Stimulated activated CD8-positive, alpha-beta memory T cell treated with anti-CD3 and anti-CD28 coated beads, Interleukin-2, amount 100 ng/mL, for 1 hour (primary cell): ENCODE measurements around the gene MDFIC.

Experiments
- DNase-seq, 2 donors: peaks; one replicate each; pipeline ENCODE4 v3.0.0-alpha.2; 2020; ENCODE audit warnings: low read depth in 2 of 2

MDFIC gene

DNA sequence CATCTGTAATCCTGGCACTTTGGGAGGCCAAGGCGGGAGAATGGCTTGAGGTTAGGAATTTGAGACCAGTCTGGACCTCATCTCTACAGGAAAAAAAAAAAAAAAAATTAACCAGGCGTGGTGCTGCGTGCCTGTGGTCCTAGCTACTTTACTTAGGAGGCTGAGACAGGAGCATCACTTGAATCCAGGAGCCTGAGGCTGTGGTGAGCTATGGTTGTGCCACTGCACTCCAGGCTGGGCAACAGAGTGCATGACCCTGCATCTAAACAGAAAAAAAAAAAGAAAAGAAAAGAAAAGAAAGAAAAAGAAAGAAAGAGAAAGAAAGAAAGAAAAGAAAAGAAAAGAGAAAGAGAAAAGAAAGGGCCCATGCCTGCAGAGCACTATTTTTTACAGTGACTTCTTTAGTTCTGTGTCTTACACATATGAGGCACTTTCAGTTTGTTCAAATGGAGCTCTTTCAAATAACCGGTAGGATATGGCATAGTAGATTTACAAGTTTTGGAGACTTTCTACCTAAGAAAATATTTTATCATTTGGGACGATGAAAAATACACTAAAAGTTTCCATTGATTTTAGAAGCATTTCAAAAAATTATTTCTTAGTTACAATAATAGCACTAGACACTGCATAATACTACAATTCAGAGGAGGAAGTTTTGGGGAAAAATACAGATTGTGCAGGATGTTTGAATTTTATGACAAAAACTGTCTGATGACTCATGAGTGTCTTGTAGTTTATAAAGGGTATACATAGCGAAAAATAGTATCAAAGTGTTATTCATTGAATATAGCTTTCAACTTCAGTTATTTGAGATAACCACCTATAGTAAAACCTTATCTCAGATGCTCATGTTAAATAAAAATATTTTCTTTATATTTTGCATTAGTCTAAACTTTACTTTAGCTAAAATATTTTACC, 75.9 kb downstream of the MDFIC start:
- no peak for DNase-seq

DNA sequence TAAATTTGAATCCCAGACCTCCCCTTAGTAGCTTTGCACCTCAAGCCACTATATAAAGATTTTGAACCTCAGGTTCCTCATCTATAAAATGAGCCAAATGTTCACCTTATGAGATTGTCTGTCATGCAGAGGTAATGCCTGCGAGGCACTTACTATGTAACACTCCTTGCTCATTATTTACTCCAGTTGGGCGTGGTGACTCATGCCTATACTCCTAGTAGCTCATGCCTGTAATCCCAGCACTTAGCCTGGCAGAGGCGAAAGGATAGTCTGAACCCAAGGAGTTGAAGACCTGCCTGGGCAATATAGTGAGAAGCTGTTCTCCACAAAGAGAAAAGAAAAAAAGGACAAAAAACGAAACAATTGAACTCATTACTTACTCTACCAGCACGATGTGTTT, 82.2 kb downstream of the MDFIC start:
- DNase-seq: no peak

DNA sequence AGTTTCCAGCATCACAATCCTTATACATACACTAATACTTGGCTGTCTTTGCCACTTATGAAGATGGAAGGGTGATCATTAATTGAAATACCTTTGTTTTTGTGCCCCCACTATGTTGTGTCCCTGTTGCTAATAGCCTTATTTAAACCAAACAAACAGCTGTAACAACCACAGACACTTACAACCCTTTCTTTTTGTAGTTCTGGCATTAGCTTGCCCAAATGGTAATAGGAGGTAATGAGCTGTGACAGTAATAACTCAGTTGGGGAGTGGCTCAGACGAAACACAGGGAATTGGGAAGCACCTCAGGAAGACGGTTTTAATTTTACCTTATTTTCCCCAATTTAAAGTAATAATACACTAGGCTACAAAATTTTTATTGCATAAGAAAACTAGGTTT, 83.4 kb downstream of the MDFIC start:
- no peak for DNase-seq

DNA sequence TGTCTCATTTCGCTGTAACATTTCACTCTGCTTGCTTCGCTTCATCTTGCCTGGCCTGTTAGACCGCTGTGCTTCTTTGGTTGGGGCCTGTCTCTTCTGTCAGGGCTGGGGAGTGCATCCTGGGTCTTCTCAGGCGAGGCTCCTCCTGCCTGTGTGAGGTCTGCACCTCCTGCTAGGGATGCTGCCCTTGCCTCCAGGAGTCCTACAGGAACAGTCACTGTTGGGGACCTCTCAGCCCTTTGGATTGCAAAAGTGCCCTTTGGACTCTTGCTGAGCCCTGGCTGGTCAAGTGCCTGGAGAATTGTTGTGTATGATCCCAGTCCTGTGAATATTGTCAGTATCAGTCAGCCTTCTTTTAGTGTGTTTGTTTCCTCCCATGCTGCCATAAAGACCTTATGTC, 84.1 kb downstream of the MDFIC start:
- DNase-seq: no peak

DNA sequence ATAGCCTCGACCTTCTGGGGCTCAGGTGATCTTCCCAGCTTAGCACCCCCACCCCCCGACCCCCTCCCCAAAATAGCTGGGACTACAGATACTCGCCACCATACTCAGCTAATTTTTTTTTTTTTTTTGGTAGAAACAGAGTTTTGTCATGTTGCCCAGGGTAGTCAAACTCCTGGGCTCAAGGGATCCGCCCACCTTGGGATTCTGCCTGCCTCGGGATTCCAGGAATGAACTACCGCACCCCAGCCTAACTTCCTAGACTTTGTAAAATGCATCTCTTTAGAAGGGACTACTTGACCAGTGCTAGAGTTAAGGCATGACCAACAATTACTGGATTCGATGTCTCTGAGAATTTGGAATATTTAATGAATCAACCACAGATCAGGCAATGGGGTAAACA, 85.9 kb downstream of the MDFIC start:
- no peak for DNase-seq

DNA sequence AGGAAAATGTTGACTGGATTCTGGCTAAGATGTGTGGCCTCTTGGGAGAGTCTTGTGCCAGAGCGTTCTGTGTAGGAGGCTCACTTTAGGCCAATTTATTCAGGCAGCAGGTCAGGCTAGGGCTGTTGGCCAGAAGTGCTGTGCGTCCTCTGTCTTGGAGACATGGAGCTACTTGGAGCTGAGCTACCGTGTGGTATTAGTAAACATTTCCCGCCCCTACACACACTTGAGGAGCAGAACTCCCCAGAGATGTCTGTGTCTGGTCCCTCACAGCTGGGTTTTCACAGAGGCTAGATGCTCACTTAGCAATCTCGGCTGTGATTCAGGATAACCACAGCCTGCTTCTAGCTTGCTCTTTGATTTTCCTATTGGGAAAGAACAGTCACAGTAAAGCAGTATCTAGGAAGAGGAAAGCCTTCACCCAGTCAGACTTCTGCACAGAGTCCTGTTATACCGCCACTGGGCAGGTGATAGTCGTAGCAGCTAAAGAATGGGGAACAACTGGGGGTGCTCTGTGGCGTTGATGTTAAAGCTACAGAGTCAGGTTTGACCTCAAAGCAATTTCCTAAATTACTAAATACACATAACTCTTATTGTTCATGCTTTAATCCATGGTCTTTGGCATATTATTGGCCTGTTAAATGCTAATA, 86.7 kb downstream of the MDFIC start:
- DNase-seq: no peak

DNA sequence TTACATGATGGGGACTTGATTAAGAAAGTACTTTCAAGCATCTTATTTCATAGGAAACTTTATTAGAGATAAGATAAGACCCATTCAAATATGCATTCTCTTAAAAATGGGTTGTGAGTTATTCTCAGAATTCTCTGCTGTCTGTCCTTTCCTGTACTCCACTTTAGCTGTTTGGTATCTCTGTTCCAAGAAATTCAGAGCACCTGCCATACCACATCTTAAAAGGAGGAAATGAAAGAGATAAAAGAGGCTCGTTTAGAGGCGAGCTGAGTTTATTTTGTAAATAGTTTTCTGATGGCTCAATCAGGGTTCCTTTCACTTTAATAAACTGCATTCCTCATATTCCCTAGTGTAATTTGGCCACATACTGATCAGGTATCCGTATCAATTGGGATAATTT, 87.2 kb downstream of the MDFIC start:
- no peak for DNase-seq

DNA sequence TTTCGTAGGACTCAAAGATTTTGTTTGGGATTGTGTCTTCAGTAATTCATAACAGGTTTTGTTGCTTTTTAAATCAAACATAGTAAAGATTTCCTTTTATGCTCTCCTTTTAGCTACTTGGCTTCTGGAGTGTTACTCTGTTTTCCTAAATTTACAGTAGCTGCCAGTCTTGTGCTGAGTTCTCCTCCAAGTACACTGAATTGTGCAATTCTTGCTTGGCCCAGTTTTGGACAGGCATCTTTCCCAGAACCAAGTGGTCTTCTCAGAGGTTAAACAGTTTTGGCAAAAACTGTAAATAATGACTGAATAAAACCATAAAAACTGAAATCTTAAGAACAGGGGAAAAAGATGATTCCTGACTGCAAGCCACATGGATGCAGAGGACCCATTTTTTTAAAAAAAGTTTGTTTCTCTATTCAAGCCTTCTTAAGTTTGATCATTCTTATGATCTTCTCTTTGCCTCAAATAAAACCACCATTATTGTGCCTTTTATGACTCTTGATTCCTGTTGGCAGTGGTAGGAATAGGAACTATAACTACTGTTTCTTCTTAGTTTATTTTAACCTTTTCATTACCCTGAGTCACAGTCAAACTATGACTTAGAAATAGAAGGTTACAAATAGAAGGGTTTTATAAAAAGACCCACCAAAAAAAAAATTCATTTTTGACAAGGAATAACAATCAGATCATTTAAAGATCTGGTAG, 88.0 kb downstream of the MDFIC start:
- no peak for DNase-seq

DNA sequence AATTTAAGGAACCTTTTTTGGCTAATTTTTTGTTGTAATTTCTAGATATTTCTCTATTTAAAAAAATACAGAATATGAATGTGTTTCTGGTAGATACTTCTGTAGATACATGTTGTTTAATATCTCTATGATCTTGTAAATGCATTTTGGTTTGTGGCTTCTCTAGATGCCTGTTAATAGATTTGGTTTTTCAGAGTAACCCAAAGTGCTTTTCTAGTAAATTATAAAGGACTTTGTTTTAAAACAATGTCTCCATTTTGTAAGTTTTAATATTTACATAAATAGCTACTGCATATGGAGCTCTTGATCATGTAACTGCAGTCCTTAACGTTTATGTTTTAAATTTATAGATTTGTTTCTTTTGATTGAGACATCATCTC, 88.5 kb downstream of the MDFIC start:
- no peak for DNase-seq

DNA sequence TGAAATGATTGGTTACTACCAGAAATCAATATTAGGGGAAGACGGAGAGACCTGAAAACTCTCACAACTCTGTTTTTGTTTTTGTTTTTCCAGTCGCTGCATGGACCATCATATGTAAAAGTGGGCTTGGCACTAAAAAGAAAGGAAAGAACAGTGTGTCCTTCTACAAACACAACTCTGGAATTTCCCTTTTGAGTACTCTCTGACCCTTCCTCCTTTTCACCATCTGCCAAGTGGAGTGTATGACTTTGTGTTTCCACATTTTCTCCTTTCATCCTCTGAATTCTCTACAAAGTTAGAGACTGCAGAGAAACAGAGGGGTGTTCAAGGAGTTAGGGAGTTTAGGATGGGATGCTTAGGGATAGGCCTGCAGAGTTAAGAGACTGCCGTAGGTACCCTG, 92.0 kb downstream of the MDFIC start:
- DNase-seq: no peak

DNA sequence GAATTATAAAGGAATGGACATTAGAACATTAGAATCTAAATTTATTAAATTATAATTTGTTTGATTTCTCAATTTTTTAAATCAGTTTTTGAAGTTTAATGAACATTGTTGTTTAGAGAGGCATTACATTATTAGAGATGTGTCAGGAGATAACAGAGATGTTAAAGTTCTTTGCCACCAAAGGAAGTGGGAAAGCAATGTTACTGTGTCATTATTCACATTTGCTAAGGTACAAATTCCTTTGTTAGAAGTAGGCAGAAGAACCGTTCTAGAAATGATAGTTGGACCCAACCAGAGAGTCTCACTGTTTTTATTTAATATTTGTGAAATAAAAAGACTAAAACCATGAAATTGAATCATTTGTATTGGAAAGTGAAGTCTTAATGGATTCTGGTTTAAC, 92.9 kb downstream of the MDFIC start:
- no peak for DNase-seq

DNA sequence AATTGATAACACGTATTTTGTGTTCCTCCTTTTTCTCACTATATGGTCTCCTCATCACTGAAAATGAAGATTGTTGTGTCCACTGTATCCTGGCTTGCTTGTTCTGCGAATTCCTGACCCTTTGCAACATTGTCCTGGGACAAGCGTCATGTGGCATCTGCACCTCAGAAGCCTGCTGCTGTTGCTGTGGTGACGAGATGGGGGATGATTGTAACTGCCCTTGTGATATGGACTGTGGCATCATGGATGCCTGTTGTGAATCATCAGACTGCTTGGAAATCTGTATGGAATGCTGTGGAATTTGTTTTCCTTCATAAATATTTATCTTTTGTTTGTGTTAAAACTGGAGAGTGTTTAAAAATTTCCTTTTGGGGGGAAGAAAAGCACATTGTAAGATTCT, 93.7 kb downstream of the MDFIC start:
- DNase-seq: no peak

DNA sequence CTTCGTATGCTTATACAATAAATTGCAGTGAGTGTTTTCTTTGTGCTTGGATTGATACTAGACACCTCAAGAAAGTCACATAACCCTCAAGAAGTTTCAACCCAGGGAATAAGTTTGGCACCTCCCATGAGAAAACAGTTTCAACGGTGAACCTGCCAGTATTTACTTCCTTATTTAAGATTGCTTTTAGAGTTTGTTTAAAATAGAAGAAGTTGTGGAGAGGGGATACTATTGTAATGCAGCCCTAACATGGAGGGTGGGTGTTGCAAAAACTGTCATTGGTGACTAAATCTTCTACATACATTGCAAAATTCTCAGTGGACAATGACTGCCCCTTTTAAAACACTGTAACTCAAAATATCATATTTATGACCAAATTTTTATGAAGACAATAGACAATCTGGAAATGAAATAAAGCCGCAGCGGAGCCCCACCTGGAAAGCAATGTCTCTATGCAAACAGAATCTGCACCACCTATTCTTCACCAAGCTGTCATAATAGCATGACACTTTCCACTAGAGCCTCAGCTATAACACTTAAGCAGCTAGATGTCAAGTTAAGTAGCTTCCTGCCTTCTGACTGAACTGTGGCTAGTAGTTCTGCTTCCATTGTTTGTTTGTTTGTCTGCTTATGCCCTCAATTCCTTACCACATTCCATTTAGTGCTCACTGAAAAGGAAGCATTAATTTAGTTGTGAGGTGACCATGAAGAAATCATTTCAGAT, 98.2 kb downstream of the MDFIC start:
- no peak for DNase-seq

DNA sequence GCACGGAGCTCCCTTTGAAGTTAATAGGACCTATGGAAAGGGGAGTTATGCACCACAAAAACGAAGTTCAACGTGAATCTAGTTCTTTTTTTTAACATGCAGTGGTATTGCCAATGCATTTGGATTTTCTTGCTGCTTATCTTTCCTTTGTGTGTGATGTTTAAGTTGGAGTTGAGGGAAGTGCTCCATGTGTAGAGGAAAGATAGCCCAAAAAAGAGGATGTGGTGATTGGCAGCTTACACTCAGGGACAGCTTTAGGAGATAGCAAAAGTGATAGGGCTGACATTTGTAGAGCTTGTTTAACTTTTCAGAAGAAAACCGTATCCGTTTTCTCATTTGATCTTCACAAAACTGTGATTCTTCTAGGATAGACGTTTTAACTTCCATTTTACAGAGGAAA, 101.3 kb downstream of the MDFIC start:
- no peak for DNase-seq

DNA sequence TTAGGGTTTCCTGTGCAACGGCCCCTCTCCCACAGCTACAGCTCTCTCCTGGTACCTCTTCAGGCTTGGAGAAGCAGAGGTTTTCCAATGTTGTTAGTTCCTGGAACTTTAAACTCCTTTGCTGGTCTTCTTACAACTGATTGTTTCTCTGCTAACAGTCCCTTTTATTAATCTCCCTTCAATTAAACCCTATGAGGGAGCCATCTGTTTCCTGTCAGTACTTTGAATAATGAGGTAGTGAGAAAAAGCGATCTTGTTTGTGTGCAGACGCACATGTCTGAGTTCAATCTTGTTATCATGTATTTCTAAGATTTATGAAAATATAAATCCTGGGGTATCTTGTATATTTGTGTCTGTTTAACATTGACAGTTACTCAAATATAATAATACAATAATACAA, 102.4 kb downstream of the MDFIC start:
- DNase-seq: no peak

DNA sequence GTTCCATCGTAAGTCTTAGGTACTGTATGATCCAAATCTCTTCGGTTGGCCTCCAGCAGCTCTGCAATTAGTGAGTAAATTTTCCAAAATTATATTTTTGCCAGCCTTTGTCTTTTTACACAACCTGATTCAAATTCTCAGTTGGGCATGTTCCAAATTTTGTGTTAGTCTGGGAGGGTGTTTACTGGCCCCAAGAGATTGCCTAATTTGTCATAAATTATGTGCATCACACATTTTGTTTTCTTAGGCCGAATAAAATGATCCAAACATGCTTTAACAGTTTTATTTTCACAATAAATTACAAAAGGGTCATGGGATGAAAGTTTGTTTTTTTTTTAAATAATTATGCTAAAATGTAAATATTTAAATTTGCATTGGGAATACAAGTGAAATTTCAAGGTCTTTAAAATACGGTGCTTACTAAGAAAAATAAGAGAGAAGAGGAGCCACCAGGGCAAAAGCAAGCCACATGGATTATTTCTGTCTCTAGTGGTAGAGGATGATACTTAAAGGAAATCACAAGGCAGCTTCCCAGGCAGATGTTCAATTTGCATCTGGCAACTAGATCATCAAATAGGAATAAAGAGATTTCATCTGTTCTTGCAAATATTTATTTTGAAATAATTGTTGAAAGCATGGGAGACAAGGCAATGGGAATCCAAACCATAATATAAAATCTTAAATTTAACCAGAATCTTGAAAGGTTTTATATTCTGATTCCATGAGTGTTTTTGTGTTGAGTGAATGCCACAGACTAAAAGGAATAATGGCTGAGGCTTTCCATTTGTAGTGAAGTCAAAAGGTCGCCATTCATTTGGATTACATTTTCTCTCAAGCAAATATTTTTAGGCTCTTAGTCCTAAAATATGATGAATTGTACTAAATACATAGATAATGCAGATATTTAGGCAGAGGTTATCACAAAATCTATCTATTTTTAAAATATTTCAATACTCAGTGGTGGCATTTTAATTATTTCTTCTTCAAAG, 111.1 kb downstream of the MDFIC start:
- no peak for DNase-seq

DNA sequence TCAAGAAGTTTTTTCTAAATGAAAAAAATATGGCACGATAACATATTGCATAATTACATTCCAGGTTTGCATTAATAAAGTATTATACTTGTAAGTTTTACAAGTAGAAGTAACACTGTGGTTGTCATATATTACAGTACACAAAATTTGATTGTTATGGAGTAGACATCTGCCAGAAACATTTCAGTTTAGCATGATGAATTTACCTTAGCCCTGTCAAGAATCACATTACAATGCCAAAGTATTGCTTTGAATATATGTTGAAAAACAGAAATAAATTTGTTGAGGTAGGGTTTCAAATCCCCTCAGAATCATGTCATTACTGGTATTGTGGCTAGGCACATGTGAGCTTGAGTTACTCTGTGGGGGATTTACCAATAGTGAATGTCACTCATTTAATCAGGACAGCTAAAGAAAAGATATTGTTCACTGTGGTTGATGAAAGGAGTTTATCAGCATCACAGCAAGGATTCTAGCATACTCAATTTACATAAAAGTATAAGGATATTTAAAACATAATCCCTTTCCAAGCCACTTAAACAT, 112.1 kb downstream of the MDFIC start:
- no peak for DNase-seq

DNA sequence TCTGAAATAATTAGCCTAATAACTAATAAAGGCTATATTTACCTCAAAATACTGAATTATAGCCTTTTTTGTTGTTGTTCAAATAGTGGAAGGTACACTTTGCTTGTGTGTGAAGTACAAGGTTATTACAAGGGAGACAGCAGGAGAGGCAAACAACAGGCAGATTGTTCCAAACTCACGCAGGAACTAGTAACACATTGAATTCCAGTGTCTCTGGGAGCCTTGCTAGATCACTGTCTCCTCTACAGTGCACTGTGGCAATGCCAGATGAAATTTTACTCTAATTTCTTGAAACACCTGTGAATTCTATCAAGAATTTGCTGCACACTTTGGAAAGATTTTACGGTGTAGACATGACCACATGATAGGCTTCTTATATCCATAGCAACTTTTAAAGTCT, 112.6 kb downstream of the MDFIC start:
- DNase-seq: no peak

DNA sequence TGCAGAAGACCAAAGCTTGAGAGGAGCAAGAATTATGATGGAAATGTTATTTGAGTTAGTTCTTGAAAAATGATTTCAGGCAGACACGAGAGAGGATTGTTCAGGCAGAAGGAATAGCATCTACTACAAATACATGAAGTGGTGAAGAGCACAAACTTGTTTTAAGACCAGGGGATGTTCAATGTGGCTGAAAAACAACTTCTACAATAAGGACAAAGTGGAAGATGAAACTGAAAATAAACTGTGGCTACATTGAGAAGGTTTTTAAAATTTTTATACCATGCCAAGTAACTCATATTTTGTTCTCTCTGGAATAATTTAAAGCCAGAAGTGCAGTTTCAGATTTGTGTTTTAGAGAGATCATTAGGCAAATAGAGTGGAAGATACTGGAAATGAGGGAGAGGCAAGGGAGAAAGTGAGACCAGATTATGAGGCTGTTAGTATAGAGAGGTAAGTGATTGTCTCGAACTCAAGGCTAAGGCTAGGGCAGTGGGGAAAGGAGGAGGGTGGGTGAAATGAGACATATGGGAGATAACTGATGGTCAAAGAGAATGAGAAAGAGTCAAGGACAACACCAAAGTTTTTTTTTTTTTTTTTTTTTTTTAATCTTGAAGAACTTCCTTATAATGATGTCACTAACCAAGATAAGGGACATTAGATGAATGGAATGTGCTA, 115.4 kb downstream of the MDFIC start:
- no peak for DNase-seq

DNA sequence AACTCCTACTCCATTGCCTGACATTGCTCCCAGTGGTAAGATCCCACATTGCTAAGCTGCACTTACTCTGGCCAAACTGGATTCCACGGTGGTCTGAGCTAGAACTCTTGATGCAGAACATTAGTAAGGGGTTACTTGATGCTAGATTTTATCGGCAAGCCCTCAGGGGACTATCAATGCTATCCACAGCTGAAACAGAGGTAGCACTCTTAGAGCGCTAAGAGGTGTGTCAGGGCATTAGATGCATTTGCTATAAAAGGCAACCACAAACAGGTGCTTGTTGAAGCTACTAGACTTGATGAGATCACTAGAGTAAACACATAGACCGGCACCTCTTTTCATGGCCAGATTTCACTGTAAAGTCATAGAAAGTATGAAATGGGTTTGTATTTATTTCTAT, 116.3 kb downstream of the MDFIC start:
- no peak for DNase-seq
